Measurements from ENCODE around the gene CMYA5. TPM values are rescaled to one million over a fixed set of nuclear protein-coding genes. Genes with fewer than 3 reads are reported as not detected.

The CMYA5 gene
- total and polyA plus RNA-seq, 4 donors, result 1.3 to 2.9 (median 2.0) TPM

DNA sequence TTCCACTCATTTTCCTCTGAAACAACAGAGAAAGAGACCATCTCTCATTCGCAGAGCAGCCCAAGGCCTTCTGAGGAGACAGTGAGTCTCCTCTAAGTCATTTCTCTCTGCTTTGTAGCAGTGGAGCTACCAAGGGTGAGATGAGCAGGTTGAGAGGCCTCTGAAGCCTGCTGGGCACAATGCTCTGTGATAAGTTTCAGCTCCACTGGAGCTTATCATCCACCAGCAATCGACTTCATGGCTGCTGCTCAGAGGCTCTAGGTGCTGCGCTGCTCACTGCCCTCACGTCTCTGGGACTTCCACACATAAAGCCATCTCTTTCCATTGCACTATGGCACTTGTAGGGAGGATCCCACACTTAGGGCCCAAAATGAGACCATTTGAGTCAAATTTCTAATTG is 96.3 kb downstream of the CMYA5 start:
- no peak for DNase-seq (ENCODE audit: low spot score)
- 92% methylated on average over 4 of the region's 4 CpGs for WGBS
- no peaks in the 10 kb centered on the region for H3K27me3 ChIP-seq (ENCODE audit: control insufficient read depth in 4 of 4, insufficient read depth in 4 of 4, low read length in 3 of 4)
- no peaks in the 10 kb centered on the region for H3K9me3 ChIP-seq (ENCODE audit: control insufficient read depth in 4 of 4, low read length in 3 of 4)
- no peak overlapping the region for H3K27ac ChIP-seq (ENCODE audit: low read depth in 1 of 2, low read length in 2 of 2)
- H3K4me3 ChIP-seq (ENCODE audit: low read depth in 1 of 3, low read length in 3 of 3), result no peak overlapping the region
- H3K9ac ChIP-seq (ENCODE audit: low read depth in 1 of 2, low read length in 2 of 2), result no peak overlapping the region
- H3K4me1 ChIP-seq (ENCODE audit: control insufficient read depth in 4 of 4, insufficient read depth in 4 of 4, low read length in 3 of 4), result peaks cover 0 to 8% (median 5%) of the 10 kb centered on the region in 4 donors
- no peaks in the 10 kb centered on the region for H3K36me3 ChIP-seq (ENCODE audit: control insufficient read depth in 4 of 4, insufficient read depth in 3 of 4, low read depth in 1 of 4, low read length in 3 of 4)
- TF ChIP-seq YY1 (IDR thresholded peaks at IDR 0.05), result no peak
- TF ChIP-seq RXRA (IDR thresholded peaks at IDR 0.05), result no peak
- TF ChIP-seq, protein P1, sequence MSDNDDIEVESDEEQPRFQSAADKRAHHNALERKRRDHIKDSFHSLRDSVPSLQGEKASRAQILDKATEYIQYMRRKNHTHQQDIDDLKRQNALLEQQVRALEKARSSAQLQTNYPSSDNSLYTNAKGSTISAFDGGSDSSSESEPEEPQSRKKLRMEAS (IDR thresholded peaks at IDR 0.05), result no peak
- no peak for TF ChIP-seq FOXA1 (IDR thresholded peaks at IDR 0.05)
- TF ChIP-seq, protein P2, sequence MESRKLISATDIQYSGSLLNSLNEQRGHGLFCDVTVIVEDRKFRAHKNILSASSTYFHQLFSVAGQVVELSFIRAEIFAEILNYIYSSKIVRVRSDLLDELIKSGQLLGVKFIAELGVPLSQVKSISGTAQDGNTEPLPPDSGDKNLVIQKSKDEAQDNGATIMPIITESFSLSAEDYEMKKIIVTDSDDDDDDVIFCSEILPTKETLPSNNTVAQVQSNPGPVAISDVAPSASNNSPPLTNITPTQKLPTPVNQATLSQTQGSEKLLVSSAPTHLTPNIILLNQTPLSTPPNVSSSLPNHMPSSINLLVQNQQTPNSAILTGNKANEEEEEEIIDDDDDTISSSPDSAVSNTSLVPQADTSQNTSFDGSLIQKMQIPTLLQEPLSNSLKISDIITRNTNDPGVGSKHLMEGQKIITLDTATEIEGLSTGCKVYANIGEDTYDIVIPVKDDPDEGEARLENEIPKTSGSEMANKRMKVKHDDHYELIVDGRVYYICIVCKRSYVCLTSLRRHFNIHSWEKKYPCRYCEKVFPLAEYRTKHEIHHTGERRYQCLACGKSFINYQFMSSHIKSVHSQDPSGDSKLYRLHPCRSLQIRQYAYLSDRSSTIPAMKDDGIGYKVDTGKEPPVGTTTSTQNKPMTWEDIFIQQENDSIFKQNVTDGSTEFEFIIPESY (IDR thresholded peaks at IDR 0.05), result no peak
- no peak for TF ChIP-seq SP1 (IDR thresholded peaks at IDR 0.05)
- no peak for TF ChIP-seq JUND (IDR thresholded peaks at IDR 0.05)
- no peak for TF ChIP-seq FOXA2 (IDR thresholded peaks at IDR 0.05)
- no peak for TF ChIP-seq HNF4G (IDR thresholded peaks at IDR 0.05)
- TF ChIP-seq EGR1 (IDR thresholded peaks at IDR 0.05; ENCODE audit: low read depth in 2 of 2), result no peak
- no peak for TF ChIP-seq RAD21 (IDR thresholded peaks at IDR 0.05)
- TF ChIP-seq REST (IDR thresholded peaks at IDR 0.05), result no peak
- no peak for TF ChIP-seq TAF1 (conservative IDR thresholded peaks at IDR 0.05)

DNA sequence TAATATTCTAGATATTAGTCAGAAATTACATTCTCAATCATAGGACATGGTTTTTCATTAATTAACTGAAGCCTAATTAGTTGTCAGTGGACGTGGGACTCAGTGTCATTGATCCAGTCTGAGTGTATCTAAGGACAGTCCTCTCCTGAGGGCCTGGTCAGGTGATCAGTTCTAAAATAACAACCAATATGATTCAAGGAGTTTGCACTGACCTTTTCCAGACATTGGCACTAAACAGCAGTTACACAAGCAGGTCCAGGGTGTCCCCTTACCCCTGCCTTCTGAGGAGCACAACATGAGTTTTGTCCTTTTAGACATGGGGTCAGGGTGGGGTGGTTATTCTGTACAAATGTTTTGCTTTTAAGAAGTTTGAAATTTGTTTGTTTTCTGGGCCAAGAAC is 97.8 kb downstream of the CMYA5 start:
- no peaks in the 10 kb centered on the region for H3K36me3 ChIP-seq (ENCODE audit: control insufficient read depth in 4 of 4, insufficient read depth in 3 of 4, low read depth in 1 of 4, low read length in 3 of 4)
- 31% methylated on average over 1 of the region's 1 CpG for WGBS
- H3K27me3 ChIP-seq (ENCODE audit: control insufficient read depth in 4 of 4, insufficient read depth in 4 of 4, low read length in 3 of 4), result no peaks in the 10 kb centered on the region
- no peak for DNase-seq (ENCODE audit: low spot score)
- H3K27ac ChIP-seq (ENCODE audit: low read depth in 1 of 2, low read length in 2 of 2), result no peak overlapping the region
- H3K9me3 ChIP-seq (ENCODE audit: control insufficient read depth in 4 of 4, low read length in 3 of 4), result no peaks in the 10 kb centered on the region
- no peak overlapping the region for H3K9ac ChIP-seq (ENCODE audit: low read depth in 1 of 2, low read length in 2 of 2)
- no peak overlapping the region for H3K4me3 ChIP-seq (ENCODE audit: low read depth in 1 of 3, low read length in 3 of 3)
- H3K4me1 ChIP-seq (ENCODE audit: control insufficient read depth in 4 of 4, insufficient read depth in 4 of 4, low read length in 3 of 4), result peaks cover 0 to 17% (median 12%) of the 10 kb centered on the region in 4 donors
- TF ChIP-seq HNF4A (conservative IDR thresholded peaks at IDR 0.05) (peak; percentile 49 to 59), RAD21 (IDR thresholded peaks at IDR 0.05) (no peak), RXRA (IDR thresholded peaks at IDR 0.05) (peak; percentile 55 to 68)

GRCh38 chr5:79791843-79792242 is 102.2 kb downstream of the CMYA5 start:
- no peaks in the 10 kb centered on the region for H3K9me3 ChIP-seq (ENCODE audit: control insufficient read depth in 4 of 4, low read length in 3 of 4)
- TF ChIP-seq RAD21 (IDR thresholded peaks at IDR 0.05), result peak in 1 of 2 donors; percentile 45
- TF ChIP-seq RXRA (IDR thresholded peaks at IDR 0.05), result peak in 1 of 2 donors; percentile 13
- no peak for TF ChIP-seq YY1 (IDR thresholded peaks at IDR 0.05)
- no peak overlapping the region for H3K9ac ChIP-seq (ENCODE audit: low read depth in 1 of 2, low read length in 2 of 2)
- WGBS, result 53% methylated on average over 3 of the region's 3 CpGs
- no peak overlapping the region for H3K4me3 ChIP-seq (ENCODE audit: low read depth in 1 of 3, low read length in 3 of 3)
- DNase-seq (ENCODE audit: low spot score), result no peak
- H3K36me3 ChIP-seq (ENCODE audit: control insufficient read depth in 4 of 4, insufficient read depth in 3 of 4, low read depth in 1 of 4, low read length in 3 of 4), result no peaks in the 10 kb centered on the region
- no peaks in the 10 kb centered on the region for H3K27me3 ChIP-seq (ENCODE audit: control insufficient read depth in 4 of 4, insufficient read depth in 4 of 4, low read length in 3 of 4)
- peaks cover 0 to 24% (median 17%) of the 10 kb centered on the region in 4 donors for H3K4me1 ChIP-seq (ENCODE audit: control insufficient read depth in 4 of 4, insufficient read depth in 4 of 4, low read length in 3 of 4)
- peak overlapping the region; percentile 40 to 78 for H3K27ac ChIP-seq (ENCODE audit: low read depth in 1 of 2, low read length in 2 of 2)
